ENCODE results near the gene CSF2RB.

CSF2RB gene

DNA sequence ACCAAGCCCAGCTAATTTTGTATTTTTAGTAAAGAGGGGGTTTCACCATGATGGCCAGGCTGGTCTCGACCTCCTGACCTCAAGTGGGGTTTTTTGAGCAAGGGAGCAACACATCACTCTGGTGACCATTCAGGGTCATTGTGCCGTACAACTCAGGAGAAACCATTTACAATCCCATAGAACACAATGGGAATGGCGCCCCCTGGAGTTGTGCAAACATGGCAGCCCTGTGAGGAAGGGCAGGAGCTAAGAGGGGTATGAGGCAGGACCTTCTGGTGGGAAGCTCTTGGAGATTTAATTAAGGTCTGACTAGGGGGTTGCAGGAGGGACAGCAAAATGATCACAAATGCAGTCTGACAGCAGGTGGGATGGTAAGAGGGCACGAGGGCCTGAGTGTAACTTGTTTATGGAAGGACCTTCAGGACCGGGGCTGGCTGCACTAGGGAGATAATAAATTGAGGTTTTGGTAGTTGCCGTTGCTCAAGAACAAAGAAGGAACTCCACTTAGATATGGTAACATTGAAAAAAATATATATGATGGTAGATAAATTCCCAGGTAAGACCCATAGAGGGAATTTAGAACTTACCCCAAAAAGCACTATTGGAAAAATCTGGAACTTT, 9.1 kb upstream of the CSF2RB start:
- no peak for DNase-seq (ENCODE audit: low read depth in 2 of 2)
- TF ChIP-seq, protein P1, sequence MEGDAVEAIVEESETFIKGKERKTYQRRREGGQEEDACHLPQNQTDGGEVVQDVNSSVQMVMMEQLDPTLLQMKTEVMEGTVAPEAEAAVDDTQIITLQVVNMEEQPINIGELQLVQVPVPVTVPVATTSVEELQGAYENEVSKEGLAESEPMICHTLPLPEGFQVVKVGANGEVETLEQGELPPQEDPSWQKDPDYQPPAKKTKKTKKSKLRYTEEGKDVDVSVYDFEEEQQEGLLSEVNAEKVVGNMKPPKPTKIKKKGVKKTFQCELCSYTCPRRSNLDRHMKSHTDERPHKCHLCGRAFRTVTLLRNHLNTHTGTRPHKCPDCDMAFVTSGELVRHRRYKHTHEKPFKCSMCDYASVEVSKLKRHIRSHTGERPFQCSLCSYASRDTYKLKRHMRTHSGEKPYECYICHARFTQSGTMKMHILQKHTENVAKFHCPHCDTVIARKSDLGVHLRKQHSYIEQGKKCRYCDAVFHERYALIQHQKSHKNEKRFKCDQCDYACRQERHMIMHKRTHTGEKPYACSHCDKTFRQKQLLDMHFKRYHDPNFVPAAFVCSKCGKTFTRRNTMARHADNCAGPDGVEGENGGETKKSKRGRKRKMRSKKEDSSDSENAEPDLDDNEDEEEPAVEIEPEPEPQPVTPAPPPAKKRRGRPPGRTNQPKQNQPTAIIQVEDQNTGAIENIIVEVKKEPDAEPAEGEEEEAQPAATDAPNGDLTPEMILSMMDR (IDR thresholded peaks at IDR 0.05; ENCODE audit: low read depth, low read length), result no peak
- no peak overlapping the region for H3K4me3 ChIP-seq (replicated peaks in 1 of 2; ENCODE audit: low read depth in 2 of 2, low read length in 2 of 2)

DNA sequence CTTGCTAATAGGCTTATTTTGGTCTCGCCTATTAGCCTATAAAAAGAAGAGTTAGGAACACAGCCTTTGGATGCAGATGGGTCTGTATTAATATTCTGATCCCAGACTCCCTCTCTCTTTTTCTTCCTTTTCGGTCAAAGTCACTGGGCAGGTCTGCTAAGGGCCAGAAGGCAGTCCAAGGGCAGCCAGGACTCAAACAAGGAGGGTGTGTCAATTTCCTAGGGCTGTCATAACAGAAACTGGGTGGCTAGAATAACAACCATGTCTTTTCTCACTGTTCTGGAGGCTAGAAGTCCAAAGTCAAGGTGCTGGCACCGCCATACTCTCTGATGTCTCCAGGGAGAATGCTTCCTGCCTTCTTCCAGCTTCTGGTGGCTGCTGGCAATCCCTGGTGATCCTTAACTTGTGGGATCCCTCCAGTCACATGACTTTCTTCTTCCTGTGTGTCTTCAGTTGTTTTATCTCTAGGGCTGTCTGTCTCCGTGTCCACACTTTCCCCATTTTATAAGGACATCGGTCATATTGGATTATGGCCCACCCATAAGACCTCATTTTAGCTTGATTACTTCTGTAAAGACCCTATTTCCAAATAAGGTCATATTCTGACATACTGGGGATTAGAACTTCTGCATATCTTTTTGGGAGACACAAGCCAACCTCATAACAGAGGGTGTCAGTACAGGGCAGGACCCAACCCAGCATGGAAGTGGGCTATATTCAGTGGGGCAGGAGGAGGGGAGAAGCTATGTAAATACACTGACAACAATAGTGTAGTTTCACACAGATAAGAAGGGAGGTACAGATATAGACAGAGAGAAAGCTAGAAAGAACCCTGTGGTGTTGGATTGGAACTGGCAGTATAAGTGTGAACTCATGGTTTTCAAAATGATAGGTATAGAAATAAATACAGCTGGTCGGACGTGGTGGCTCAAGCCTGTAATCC, 5.9 kb upstream of the CSF2RB start:
- TF ChIP-seq, protein P1 (IDR thresholded peaks at IDR 0.05; ENCODE audit: low read depth, low read length), result no peak
- no peak for DNase-seq (ENCODE audit: low read depth in 2 of 2)
- no peak overlapping the region for H3K4me3 ChIP-seq (replicated peaks in 1 of 2; ENCODE audit: low read depth in 2 of 2, low read length in 2 of 2)

DNA sequence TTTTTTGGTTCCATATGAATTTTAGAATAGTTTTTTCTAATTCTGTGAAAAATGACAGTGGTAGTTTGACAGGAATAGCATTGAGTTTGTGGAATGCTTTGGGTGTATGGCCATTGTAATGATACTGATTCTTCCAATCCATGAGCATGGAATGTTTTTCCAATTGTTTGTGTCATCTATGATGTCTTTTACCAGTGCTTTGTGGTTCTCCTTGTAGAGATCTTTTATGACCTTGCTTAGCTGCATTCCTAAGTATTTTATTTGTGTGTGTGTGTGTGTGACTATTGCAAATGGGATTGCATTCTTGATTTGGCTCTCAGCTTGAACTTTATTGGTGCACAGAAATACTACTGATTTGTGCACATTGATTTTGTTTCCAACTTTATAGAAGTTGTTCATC, 3.0 kb upstream of the CSF2RB start:
- no peak for DNase-seq (ENCODE audit: low read depth in 2 of 2)
- TF ChIP-seq, protein P1 (IDR thresholded peaks at IDR 0.05; ENCODE audit: low read depth, low read length), result no peak
- no peak overlapping the region for H3K4me3 ChIP-seq (replicated peaks in 1 of 2; ENCODE audit: low read depth in 2 of 2, low read length in 2 of 2)

DNA sequence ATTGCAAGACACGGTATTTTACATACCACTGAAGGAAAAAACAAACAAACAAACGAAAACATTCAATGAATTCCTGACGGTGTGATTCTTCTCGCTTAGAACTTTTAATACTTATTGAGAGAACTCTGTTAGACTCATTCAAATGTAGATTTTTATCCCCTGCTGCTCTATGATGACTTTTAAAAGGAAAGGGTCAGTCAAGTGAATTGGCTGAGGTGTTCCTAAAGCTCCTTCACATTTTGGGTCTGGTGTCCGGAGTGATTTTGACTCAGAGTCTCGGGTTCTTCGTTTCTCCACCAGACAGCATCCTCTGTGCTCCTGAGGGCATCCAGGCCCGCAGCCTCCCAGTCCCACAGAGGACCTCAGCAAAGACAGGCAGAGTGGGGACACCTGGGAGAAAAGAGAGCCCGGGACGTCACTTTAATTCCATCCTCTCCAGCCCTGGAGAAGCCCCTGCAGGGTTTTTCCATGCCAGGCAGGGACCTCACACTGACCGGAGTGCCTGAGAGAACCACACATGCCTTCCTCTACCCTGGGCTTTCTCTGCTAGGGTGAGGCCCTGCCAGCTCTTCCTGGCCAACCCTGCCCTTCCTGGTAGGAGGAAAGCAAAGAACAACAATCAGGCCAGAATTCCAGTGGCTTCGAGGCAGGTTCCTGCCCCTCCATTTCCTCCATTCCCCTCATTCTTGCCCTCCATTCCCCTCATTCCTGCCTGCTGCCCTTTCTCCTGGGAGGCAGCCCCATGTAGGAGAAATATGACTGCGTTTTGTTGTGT, 1.4 kb upstream of the CSF2RB start:
- peak in 1 of 2 donors; percentile 9 for DNase-seq (ENCODE audit: low read depth in 2 of 2)
- no peak overlapping the region for H3K4me3 ChIP-seq (replicated peaks in 1 of 2; ENCODE audit: low read depth in 2 of 2, low read length in 2 of 2)
- TF ChIP-seq, protein P1 (IDR thresholded peaks at IDR 0.05; ENCODE audit: low read depth, low read length), result no peak

DNA sequence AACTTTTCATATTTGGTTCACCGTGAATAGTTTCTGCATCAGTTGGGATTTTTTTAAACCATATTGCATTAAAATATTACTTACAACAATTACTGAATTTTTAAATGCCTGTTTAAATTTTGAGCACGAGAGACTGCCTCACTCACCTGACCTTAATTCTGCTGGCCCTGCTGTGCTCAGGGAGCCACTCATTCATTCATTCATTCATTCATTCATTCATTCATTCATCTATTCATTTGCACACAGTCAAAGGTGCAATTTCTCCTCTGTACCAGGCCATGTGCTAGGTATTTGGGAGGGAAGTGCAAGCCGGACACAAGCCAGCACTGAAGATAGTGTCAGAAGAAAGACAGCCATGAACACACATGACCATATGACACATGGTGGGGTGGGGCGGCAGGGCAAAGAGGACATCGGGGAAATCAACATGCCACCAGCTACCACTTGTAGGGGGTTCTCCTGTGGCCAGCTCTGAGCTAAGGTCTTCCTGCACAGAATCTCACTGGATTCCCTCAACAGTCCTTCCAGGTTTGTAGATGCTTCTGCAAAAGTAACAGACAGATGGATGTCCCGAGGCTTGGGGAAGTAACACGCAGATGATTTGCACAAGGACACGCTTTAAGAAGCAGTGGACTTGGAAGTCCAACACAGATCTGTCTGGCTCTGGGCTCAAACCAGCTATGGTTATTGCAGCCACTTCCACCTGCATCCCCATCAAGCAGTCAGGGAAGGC, 568 bp upstream of the CSF2RB start:
- no peak overlapping the region for H3K4me3 ChIP-seq (replicated peaks in 1 of 2; ENCODE audit: low read depth in 2 of 2, low read length in 2 of 2)
- no peak for DNase-seq (ENCODE audit: low read depth in 2 of 2)
- TF ChIP-seq, protein P1 (IDR thresholded peaks at IDR 0.05; ENCODE audit: low read depth, low read length), result no peak

DNA sequence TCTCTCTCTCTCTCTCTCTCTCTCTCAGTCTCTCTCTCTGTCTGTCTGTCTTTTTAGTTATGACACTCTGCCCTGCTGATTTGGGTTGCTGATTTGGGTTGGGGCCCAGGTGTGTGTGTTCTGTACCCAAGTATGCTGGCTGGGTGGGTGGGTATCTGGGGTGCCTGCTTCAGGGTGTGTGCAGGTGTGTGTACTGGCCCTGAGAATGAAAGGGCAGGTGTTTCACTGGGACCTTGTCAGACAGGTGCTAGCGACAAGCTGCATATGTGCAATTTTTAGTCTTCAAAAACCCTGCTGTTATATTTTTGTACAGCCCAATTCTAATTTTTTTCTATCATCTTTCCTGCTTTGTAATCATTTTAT, 943 bp downstream of the CSF2RB start:
- DNase-seq (ENCODE audit: low read depth in 2 of 2), result no peak
- no peak overlapping the region for H3K4me3 ChIP-seq (replicated peaks in 1 of 2; ENCODE audit: low read depth in 2 of 2, low read length in 2 of 2)
- TF ChIP-seq, protein P1 (IDR thresholded peaks at IDR 0.05; ENCODE audit: low read depth, low read length), result no peak
